GM19025 (cell line): ENCODE data around the gene CYP26C1.
"Not testable (repeated sequence)": the region's sequence is repeated elsewhere in the genome, so short reads cannot be mapped to it uniquely, and the experiment has no call there.

Experiments
- ATAC-seq: cut with Tn5 transposase; IDR thresholded peaks from one replicate; pipeline ENCODE4 v1.9.1; 2021; ENCODE audit warnings: mild to moderate bottlenecking, low read depth, moderate library complexity; ENCODE audit not compliant: unreplicated experiment

CYP26C1 gene

DNA sequence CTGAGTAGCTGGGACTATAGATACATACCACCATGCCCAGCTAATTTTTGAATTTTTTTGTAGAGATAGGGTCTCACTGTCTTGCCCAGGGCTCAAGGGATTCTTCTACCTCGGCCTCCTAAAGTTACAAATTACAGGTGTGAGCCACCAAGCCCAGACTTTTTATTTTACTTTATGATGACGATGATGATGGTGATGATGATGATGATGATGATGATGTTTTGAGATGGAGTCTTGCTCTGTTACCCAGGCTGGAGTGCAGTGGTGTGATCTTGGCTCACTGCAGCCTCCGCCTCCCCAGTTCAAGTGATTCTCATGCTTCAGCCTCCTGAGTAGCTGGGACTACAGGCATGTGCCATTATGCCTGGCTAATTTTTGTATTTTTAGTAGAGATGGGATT is 40.5 kb downstream of the CYP26C1 start:
- ATAC-seq = not testable (repeated sequence)

DNA sequence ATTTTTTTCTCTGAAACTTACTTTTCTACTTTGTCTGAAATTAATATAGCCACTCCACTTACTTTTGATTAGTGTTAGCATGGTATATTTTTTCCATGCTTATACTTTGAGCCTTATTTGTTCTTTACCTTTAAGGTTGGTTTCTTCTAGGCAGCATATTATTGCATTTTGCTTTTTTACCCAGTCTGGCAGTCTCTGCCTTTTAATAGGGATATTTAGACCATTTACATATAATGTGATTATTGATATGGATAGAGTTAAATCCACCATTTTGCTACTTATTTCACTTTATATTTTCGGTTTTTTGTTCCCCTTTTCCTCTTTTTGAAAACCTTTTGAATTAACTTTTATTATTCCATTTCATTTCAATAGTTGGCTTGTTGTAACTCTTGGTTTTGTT is 43.4 kb downstream of the CYP26C1 start:
- ATAC-seq = no peak

DNA sequence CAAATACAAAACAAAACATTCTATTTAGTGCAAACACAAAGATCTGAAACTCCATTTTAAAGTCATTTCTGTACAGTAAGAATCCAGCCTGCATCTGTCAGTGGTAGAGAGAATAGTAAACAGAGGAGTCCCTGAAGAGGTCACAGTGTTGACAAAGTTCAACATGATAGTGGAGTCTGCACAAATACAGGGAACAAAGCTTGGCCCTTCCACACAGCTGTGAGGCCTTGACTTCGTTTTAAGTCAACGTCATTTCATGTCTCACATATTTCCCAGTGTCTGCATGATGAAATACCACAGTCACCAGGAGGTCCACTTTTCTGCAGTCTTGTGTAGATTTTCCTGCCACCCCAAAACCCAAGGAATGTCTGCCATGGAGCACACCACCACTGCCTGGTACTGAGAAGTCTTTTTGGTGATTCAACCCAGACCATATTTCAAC is 46.1 kb downstream of the CYP26C1 start:
- ATAC-seq = no peak

DNA sequence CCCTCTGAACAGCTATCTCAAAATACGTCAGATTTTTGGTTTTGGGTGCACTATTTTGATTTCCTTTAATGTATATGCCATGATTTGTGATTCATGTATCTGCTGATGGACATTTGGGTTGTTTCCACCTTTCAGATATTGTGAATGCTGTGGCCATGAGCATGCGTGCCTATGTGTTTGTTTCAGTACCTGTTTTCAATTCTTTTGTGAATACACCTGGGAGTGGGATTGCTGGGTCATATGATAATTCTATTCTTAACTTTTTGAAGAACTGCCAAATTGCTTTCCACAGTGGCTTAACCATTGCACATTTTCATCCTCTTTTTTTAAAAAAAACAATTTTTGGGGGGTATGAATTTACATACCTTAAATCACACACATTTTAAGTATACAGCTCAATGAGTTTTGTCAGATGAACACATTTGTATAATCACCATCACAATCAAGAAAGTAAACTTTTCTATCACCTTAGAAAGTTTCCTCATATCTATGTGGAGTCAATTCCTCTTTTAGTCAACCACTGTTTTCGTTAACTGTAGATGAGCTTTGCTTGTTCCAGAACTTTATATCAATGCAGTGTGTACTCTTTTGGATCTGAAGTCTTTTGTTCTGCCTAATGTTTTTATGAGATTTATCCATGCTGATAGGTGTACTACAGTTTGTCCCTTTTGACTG is 50.0 kb downstream of the CYP26C1 start:
- no peak for ATAC-seq

DNA sequence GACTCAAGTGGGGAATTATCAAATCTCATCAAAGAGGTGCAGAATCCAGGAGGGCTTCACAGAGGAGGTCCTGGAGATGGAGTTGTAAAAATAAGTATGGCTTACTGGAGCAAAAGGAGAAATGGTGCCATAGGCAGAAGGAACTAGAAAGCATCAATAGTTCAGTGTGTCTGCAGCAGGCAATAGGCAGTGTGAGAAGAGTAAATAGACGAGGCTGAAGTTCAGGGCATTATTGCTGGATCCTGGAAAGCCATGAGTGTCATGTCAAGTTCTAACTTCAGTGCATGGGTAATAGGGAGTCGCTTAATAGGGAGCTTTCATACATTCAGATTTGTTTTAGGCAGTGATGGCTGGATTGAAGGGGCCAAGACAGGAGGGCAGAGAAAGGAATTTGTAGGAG is 52.4 kb downstream of the CYP26C1 start:
- no peak for ATAC-seq

DNA sequence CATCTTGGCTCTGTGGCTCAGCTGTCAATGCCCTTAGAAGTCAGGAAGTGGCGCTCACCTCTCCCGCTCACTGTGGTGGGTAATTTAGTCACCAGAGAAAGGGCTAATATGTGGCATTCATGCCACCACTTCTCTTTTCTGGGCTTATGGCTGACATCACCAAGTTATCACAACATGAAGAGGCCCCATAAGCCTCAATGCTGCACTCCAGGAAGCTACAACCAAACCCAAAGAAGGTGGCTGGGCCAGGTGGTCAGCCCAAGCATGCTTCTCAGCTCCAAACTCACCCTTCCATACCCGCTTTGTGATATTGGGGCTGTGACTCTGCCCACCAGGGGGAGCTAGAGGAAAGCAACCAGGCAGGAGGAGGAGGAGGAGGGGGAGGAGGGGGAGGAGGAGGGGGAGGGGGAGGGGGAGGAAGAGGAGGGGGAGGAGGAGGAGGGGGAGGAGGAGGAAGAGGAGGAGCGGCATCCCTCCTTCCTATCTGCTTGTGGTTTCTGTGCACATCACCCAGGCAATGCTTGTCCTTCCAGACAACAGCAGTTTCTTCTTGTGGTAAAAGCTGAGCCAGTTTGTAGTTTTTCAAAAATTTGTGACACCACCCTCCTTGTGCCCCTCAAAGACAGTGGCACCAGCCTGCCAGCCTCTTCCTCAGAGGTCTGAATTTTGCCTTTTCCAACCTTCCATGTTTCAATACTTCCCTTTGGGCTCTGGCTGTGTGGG is 55.2 kb downstream of the CYP26C1 start:
- ATAC-seq = no peak
